Upper lobe of right lung (tissue), 1 donor: ENCODE measurements around the gene ENTR1. TPM values are rescaled to one million over a fixed set of nuclear protein-coding genes. Genes with fewer than 3 reads are reported as not detected.

Experiments used
- ATAC-seq: fragments of 200-7000 bp; cut with Tn5 transposase; one replicate; pipeline ENCODE4 v1.9.1; 2020; ENCODE audit warnings: mild to moderate bottlenecking, moderate library complexity
- DNase-seq: peaks from one replicate; pipeline ENCODE4 v3.0.0-alpha.2; 2020
- H3K27ac ChIP-seq: fragments of 200-600 bp; one replicate; pipeline ENCODE4 v1.8.0; 2022
- H3K27me3 ChIP-seq: fragments of 200-600 bp; one replicate; pipeline ENCODE4 v1.8.0; 2022; ENCODE audit warnings: mild to moderate bottlenecking
- H3K36me3 ChIP-seq: fragments of 200-600 bp; one replicate; pipeline ENCODE4 v1.8.0; 2022
- H3K4me1 ChIP-seq: fragments of 200-600 bp; one replicate; pipeline ENCODE4 v1.8.0; 2022
- H3K4me3 ChIP-seq: fragments of 200-600 bp; one replicate; pipeline ENCODE4 v1.8.0; 2022; ENCODE audit warnings: mild to moderate bottlenecking
- H3K9me3 ChIP-seq: fragments of 200-600 bp; one replicate; pipeline ENCODE4 v1.8.0; 2022
- intact Hi-C: fragments of 100-400 bp; cut with DNase I; formaldehyde crosslinking; loops from one replicate; pipeline ENCODE4 v1.11.0; 2022
- total RNA-seq: library from RNA; stranded (reverse); fragmentation: NEBNext Ultra II Directional; extraction: Animal tissue kit (Norgen Biotek cat#: 25700); gene quantifications from one replicate; pipeline ENCODE4 v1.2.1, GENCODE V29; 2021
- TF ChIP-seq, protein P1 (sequence below): fragments of 200-600 bp; IDR thresholded peaks from one replicate; pipeline ENCODE4 v1.8.0; 2022; ENCODE audit warnings: antibody characterized with exemption
- donor health status: DM: no; HTN: yes; CAD: no; lungs with severe emphysema.

ENTR1 gene
- total RNA-seq, 1 donor from 2014 or later, result 36.4 TPM

DNA sequence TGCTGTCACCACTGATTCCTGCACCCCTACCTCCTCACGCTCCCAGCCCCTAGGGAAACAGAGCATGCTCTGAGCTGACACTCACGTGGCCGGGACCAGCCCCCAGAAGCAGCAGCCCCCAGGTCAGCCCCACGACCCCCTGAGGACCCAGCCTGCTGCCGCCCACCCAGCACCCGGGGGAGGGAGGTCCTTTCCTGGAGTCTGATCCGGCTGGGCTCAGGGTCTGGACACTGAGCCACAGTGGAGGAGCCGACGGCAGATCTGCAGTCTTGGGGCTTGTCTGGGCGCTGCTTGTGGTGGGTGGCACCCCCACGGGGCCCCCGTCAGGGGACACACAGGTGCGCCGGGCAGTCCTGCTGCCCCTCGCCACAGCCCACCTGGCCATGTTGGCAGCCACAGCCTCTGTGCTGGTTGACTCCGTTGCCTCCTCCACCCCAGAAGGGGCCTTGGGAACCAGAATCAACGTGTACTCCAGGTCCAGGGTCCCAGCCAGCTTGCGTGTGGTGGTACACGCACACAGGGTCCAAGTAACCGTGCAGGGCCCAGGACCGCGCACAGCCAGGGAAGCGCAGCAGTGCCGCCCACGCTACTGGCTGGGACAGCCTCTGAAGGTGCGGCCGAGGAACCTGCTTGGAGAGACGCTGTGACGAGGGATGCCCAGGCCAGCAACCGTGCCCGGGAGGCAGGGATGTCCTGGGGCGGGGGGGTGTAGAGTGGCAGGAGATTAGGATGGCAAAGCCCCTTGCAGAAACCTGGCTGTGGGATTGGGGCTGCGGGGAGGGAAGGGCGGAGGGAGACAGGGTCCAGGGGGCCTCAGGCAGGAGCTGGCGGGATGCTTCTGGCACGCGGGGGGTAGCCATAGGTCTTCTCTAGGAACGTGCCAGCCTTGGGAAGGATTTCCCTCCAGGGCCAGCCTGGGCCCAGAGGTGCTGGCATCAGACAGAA lies 50.4 kb downstream of the ENTR1 start:
- H3K4me3 ChIP-seq, result no peak overlapping the region
- no peaks in the 10 kb centered on the region for H3K27me3 ChIP-seq
- H3K4me1 ChIP-seq, result peaks cover 12% of the 10 kb centered on the region
- no peaks in the 10 kb centered on the region for H3K9me3 ChIP-seq
- TF ChIP-seq, protein P1, sequence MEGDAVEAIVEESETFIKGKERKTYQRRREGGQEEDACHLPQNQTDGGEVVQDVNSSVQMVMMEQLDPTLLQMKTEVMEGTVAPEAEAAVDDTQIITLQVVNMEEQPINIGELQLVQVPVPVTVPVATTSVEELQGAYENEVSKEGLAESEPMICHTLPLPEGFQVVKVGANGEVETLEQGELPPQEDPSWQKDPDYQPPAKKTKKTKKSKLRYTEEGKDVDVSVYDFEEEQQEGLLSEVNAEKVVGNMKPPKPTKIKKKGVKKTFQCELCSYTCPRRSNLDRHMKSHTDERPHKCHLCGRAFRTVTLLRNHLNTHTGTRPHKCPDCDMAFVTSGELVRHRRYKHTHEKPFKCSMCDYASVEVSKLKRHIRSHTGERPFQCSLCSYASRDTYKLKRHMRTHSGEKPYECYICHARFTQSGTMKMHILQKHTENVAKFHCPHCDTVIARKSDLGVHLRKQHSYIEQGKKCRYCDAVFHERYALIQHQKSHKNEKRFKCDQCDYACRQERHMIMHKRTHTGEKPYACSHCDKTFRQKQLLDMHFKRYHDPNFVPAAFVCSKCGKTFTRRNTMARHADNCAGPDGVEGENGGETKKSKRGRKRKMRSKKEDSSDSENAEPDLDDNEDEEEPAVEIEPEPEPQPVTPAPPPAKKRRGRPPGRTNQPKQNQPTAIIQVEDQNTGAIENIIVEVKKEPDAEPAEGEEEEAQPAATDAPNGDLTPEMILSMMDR, result no peak
- DNase-seq (no peak), ATAC-seq (no peak)
- peaks cover 4% of the 10 kb centered on the region for H3K36me3 ChIP-seq
- intact Hi-C loops, result no loop called here
- H3K27ac ChIP-seq, result no peak overlapping the region

DNA sequence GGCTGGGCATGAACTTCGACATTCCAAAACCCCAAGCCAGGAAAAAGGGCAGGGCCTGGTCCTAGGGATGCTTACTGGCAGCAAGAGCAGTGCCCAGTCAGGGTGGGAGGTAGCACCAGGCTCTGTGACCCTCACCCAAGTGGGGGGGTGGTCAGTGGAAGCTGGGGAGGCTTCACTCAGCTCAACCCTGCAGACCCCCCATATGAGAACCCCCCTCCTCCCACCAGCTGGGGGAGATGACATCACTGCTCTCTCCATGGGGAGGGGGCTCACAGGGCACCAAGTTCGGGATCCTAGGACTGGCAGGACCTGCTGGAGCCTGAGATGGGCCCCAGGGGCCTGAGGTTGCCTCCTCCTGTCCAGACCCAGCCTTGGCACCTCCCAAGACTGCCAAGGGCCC lies 51.5 kb downstream of the ENTR1 start:
- intact Hi-C loops, result no loop called here
- H3K27me3 ChIP-seq, result no peaks in the 10 kb centered on the region
- TF ChIP-seq, protein P1, result no peak
- no peak overlapping the region for H3K4me3 ChIP-seq
- H3K27ac ChIP-seq, result no peak overlapping the region
- H3K36me3 ChIP-seq, result peaks cover 4% of the 10 kb centered on the region
- ATAC-seq, result no peak
- H3K9me3 ChIP-seq, result no peaks in the 10 kb centered on the region
- H3K4me1 ChIP-seq, result peaks cover 8% of the 10 kb centered on the region
- no peak for DNase-seq

DNA sequence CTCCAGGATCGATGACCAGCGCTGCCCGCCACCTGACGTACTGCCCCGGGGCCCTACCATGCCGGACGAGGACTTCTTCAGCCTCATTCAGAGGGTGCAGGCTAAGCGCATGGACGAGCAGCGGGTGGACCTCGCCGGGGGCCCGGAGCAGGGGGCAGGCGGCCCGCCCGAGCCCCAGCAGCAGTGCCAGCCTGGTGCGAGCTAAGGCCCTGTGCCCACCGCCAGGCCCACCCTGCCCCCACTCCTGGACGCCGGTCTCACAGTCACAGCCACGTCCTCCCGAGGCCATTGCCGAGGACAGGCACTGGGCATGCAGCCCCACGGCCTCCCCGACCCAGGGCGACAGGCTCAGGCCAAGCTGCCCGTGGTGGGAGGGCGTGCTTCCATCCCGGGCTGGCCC lies 52.4 kb downstream of the ENTR1 start:
- DNase-seq, result no peak
- Histone ChIP-seq H3K27me3 (no peaks in the 10 kb centered on the region), H3K9me3 (no peaks in the 10 kb centered on the region), H3K36me3 (peaks cover 4% of the 10 kb centered on the region), H3K27ac (no peak overlapping the region), H3K4me1 (peaks cover 6% of the 10 kb centered on the region), H3K4me3 (no peak overlapping the region)
- no peak for ATAC-seq
- intact Hi-C loops, result no loop called here
- TF ChIP-seq, protein P1, result no peak

DNA sequence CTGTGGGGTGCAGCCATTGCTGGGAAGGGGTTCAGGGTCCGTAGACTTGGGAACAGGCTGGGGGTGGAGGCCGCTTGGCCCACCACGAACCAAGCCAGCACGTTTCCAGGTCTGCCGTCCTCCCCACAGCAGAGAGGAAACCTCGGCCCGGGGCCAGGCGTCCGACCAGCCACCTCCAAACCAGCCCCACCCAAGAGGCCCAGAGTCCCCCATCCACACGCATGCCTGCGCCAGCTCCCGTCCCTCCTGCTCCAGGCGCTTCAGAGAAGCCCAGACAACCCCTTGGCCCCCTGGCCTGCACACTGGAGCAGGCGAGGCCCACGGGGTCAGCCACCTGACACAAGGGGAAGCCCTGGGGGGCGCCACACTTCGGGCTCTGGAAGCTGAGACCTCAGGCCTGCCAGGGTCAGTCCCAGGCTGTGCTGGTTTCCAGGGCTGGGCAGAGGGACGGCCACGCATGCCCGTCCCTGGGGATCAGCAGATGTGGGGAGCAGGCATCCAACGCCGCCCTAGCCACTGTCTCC lies 53.1 kb downstream of the ENTR1 start:
- peaks cover 4% of the 10 kb centered on the region for H3K36me3 ChIP-seq
- no peak for DNase-seq
- intact Hi-C loops, result no loop called here

DNA sequence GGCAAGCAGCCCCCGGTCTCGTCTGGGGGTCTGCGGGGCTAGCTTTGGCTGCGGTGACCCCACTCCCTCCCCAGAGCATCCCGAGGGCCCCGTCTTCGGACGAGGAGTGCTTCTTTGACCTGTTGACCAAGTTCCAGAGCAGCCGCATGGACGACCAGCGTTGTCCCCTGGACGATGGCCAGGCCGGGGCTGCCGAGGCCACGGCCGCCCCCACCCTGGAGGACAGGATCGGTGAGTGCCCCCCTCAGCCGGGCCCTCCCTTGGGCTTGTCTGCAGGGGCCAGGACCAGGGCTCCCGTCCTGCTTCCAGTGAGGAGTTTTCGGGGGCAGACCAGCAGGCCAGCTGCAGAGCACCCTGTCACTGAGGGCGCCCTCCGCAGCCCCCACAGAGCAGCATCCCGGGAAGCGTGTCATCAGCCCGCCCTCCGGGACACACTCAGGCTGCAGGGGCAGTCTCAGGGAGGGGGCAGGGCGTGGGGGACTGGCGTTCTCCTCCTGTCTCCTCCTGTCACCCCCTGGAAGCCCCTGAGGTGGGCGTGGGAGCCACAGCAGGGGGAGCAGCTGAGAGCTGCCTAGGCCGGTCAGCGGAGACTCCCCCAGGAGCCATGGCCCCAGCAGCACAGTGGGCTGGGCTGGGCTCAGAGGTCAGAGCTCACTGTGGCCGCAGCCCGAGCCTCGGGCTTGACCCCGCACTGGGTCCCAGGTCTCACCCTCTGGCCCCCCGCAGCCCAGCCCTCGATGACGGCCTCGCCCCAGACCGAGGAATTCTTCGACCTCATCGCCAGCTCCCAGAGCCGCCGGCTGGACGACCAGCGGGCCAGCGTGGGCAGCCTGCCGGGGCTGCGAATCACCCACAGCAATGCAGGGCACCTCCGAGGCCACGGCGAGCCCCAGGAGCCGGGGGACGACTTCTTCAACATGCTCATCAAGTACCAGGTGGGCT lies 54.5 kb downstream of the ENTR1 start:
- Histone ChIP-seq H3K4me3 (no peak overlapping the region), H3K36me3 (peaks cover 4% of the 10 kb centered on the region), H3K27me3 (no peaks in the 10 kb centered on the region), H3K27ac (no peak overlapping the region), H3K4me1 (no peaks in the 10 kb centered on the region), H3K9me3 (no peaks in the 10 kb centered on the region)
- TF ChIP-seq, protein P1, result no peak
- DNase-seq (no peak), ATAC-seq (no peak)
- intact Hi-C loops, result no loop called here

More for the DNA sequence above, 53.1 kb downstream of the ENTR1 start:
- no peak for ATAC-seq
- no peak overlapping the region for H3K4me3 ChIP-seq
- no peak overlapping the region for H3K27ac ChIP-seq
- H3K9me3 ChIP-seq, result no peaks in the 10 kb centered on the region
- H3K4me1 ChIP-seq, result no peaks in the 10 kb centered on the region
- H3K27me3 ChIP-seq, result no peaks in the 10 kb centered on the region
- TF ChIP-seq, protein P1, result no peak
